H1 (cell line): ENCODE measurements around the gene AEBP1. TPM values are rescaled to one million over a fixed set of nuclear protein-coding genes. Genes with fewer than 3 reads are reported as not detected.

ENCODE experiments used
- CTCF ChIA-PET: fragments of 300-600 bp; sonication (Branson Sonifier 250); formaldehyde crosslinking; loops from one replicate; lab custom pipeline; 2021; ENCODE audit not compliant: partially characterized antibody; lab: Charles Lee
- POLR2A ChIA-PET: fragments of 300-600 bp; sonication (Branson Sonifier 250); formaldehyde crosslinking; loops from one replicate; lab custom pipeline; 2021; ENCODE audit warnings: inconsistent platforms; ENCODE audit not compliant: partially characterized antibody; lab: Charles Lee
- DNase-seq, 2 experiments: peaks; one replicate each; pipeline versions ENCODE4 v3.0.0 to v3.0.0-alpha.2; 2010 to 2022; ENCODE audit warnings: low spot score in 2 of 2, low read depth in 1 of 2, mixed read lengths in 1 of 2
- FAIRE-seq: peaks from 2 replicates; lab custom pipeline; 2011; peaks lifted over from hg19 to GRCh38; lab: Jason Lieb, UNC
- H2AFZ ChIP-seq: 2 replicates; pipeline ENCODE4 v1.8.1; 2012; ENCODE audit warnings: low read length, inconsistent platforms
- H2AK5ac ChIP-seq: 2 replicates; pipeline ENCODE4 v1.6.1; 2013; ENCODE audit warnings: low read depth, low read length
- H2BK120ac ChIP-seq: replicated peaks from 2 replicates; pipeline ENCODE3; 2013; ENCODE audit warnings: low read depth, low read length, inconsistent platforms
- H2BK12ac ChIP-seq: 2 replicates; pipeline ENCODE4 v1.6.1; 2013; ENCODE audit warnings: low read depth, low read length
- H2BK15ac ChIP-seq: 2 replicates; pipeline ENCODE4 v1.6.1; 2013; ENCODE audit warnings: low read length
- H2BK20ac ChIP-seq: 2 replicates; pipeline ENCODE4 v1.6.1; 2013; ENCODE audit warnings: low read length
- H2BK5ac ChIP-seq: 2 replicates; pipeline ENCODE4 v1.6.1; 2013; ENCODE audit warnings: low read depth, low read length
- H3K14ac ChIP-seq: 2 replicates; pipeline ENCODE4 v1.6.1; 2013; ENCODE audit warnings: inconsistent platforms; ENCODE audit not compliant: insufficient read length
- H3K18ac ChIP-seq: 2 replicates; pipeline ENCODE4 v1.6.1; 2013; ENCODE audit warnings: low read length; ENCODE audit errors: extremely low read depth
- H3K23ac ChIP-seq: 2 replicates; pipeline ENCODE4 v1.6.1; 2013; ENCODE audit warnings: inconsistent platforms; ENCODE audit not compliant: insufficient read length
- H3K23me2 ChIP-seq: 2 replicates; pipeline ENCODE4 v1.6.1; 2013; ENCODE audit warnings: low read depth, low read length
- H3K27ac ChIP-seq: 2 replicates; pipeline ENCODE4 v1.6.1; 2011; ENCODE audit warnings: low read depth, low read length, inconsistent platforms
- H3K27me3 ChIP-seq, 4 experiments: replicated peaks in 1 of 4; 1 replicate in 1 of 4; 2 replicates in 3 of 4; pipeline versions ENCODE4 v1.6.1 to v1.8.1; 2011 to 2013; ENCODE audit warnings: low read length in 3 of 4, mild to moderate bottlenecking in 3 of 4, inconsistent platforms in 2 of 4, mixed read lengths in 2 of 4, moderate library complexity in 1 of 4; ENCODE audit not compliant: control insufficient read depth in 3 of 4, insufficient read depth in 3 of 4; ENCODE audit errors: extremely low read depth in 1 of 4
- H3K36me3 ChIP-seq, 4 experiments: 2 replicates each; pipeline versions ENCODE4 v1.6.1 to v1.8.1; 2011 to 2013; ENCODE audit warnings: mild to moderate bottlenecking in 4 of 4, low read length in 3 of 4, moderate library complexity in 2 of 4, control low read depth in 1 of 4, inconsistent platforms in 1 of 4; ENCODE audit not compliant: insufficient read depth in 4 of 4, control insufficient read depth in 2 of 4
- H3K4ac ChIP-seq: replicated peaks from 2 replicates; pipeline ENCODE3; 2013; ENCODE audit warnings: low read length, low read depth, mixed read lengths, inconsistent platforms; ENCODE audit not compliant: insufficient read length
- H3K4me1 ChIP-seq, 4 experiments: replicated peaks in 1 of 4; 1 replicate in 1 of 4; 2 replicates in 3 of 4; pipeline versions ENCODE4 v1.6.1 to v1.8.1; 2011 to 2013; ENCODE audit warnings: low read length in 3 of 4, inconsistent platforms in 2 of 4, mixed read lengths in 1 of 4; ENCODE audit not compliant: insufficient read depth in 4 of 4, control insufficient read depth in 3 of 4
- H3K4me2 ChIP-seq, 2 experiments: 2 replicates each; pipeline versions ENCODE4 v1.6.1 to v1.8.1; 2011 to 2013; ENCODE audit warnings: low read depth in 2 of 2, low read length in 2 of 2, control low read depth in 1 of 2, inconsistent platforms in 1 of 2, mild to moderate bottlenecking in 1 of 2; ENCODE audit not compliant: insufficient read depth in 1 of 2
- H3K4me3 ChIP-seq, 4 experiments: fragments of 200-600, 300-600 bp in 1 of 4; sonication (generic), shearing (Covaris generic), sonication (Bioruptor Twin) in 1 of 4; 2 replicates each; pipeline versions ENCODE4 v1.5.1 to v1.8.1; 2011 to 2016; ENCODE audit warnings: low read length in 4 of 4, low read depth in 3 of 4, control low read depth in 2 of 4, inconsistent platforms in 2 of 4, mild to moderate bottlenecking in 2 of 4, mixed read lengths in 1 of 4, moderate library complexity in 1 of 4; ENCODE audit not compliant: insufficient read depth in 2 of 4; ENCODE audit errors: extremely low read depth in 1 of 4
- H3K56ac ChIP-seq: replicated peaks from 2 replicates; pipeline ENCODE3; 2013; ENCODE audit warnings: low read depth, mild to moderate bottlenecking, mixed read lengths, low read length, inconsistent platforms; ENCODE audit not compliant: insufficient read length
- H3K79me1 ChIP-seq: 2 replicates; pipeline ENCODE4 v1.6.1; 2013; ENCODE audit warnings: low read depth, low read length, control low read depth
- H3K79me2 ChIP-seq, 2 experiments: 2 replicates each; pipeline versions ENCODE4 v1.6.1 to v1.8.1; 2012 to 2013; ENCODE audit warnings: low read length in 2 of 2, mild to moderate bottlenecking in 2 of 2, inconsistent platforms in 1 of 2; ENCODE audit not compliant: insufficient read depth in 2 of 2, control insufficient read depth in 1 of 2
- H3K9ac ChIP-seq, 4 experiments: replicated peaks in 1 of 4; 1 replicate in 1 of 4; 2 replicates in 3 of 4; pipeline versions ENCODE4 v1.6.1 to v1.8.1; 2011 to 2013; ENCODE audit warnings: low read depth in 3 of 4, low read length in 3 of 4, control low read depth in 2 of 4, mild to moderate bottlenecking in 2 of 4, moderate library complexity in 2 of 4, inconsistent platforms in 1 of 4; ENCODE audit errors: extremely low read depth in 1 of 4
- H3K9me3 ChIP-seq, 2 experiments: 2 replicates each; pipeline versions ENCODE4 v1.6.1 to v1.8.1; 2012 to 2013; ENCODE audit warnings: mild to moderate bottlenecking in 2 of 2, moderate library complexity in 2 of 2, control low read depth in 1 of 2, inconsistent platforms in 1 of 2, low read depth in 1 of 2, low read length in 1 of 2, mixed read lengths in 1 of 2; ENCODE audit not compliant: insufficient read depth in 2 of 2
- H4K20me1 ChIP-seq, 2 experiments: replicated peaks in 1 of 2; 2 replicates each; pipeline versions ENCODE3 to v1.8.1; 2011 to 2013; ENCODE audit warnings: inconsistent platforms in 2 of 2, low read length in 2 of 2, mild to moderate bottlenecking in 1 of 2; ENCODE audit not compliant: insufficient read depth in 2 of 2, control insufficient read depth in 1 of 2
- H4K5ac ChIP-seq: 2 replicates; pipeline ENCODE4 v1.6.1; 2013; ENCODE audit warnings: low read length, low read depth, mixed read lengths, inconsistent platforms; ENCODE audit not compliant: insufficient read length
- H4K8ac ChIP-seq: 2 replicates; pipeline ENCODE4 v1.8.0; 2013; ENCODE audit warnings: mild to moderate bottlenecking, moderate library complexity, low read length, inconsistent platforms; ENCODE audit not compliant: insufficient read depth; ENCODE audit errors: extremely low read depth
- H4K91ac ChIP-seq: replicated peaks from 2 replicates; pipeline ENCODE3; 2013; ENCODE audit warnings: low read length, mixed read lengths, inconsistent platforms; ENCODE audit not compliant: insufficient read length
- SIRT6 ChIP-seq: IDR thresholded peaks from one replicate; pipeline ENCODE4 v1.7.1; 2012; ENCODE audit warnings: low read length, inconsistent platforms
- WGBS, 2 experiments: shearing (Covaris generic) in 1 of 2; methylation state at CpG; one replicate each; pipeline versions ENCODE4 v1.1.6 to v1.1.7; 2013 to 2015; ENCODE audit warnings: low lambda C conversion rate in 2 of 2, mixed read lengths in 2 of 2, inconsistent platforms in 1 of 2, low coverage in 1 of 2, missing lambda C conversion rate in 1 of 2; ENCODE audit not compliant: insufficient replicate concordance in 2 of 2, insufficient coverage in 1 of 2, insufficient read length in 1 of 2; ENCODE audit errors: extremely low coverage in 1 of 2, missing lambda C conversion rate in 1 of 2; 5-methylcytosine and 5-hydroxymethylcytosine counted together
- polyA plus RNA-seq, 7 experiments: library from polyadenylated mRNA; depleted of rRNA in 3 of 7; stranded (reverse) in 5 of 7; unstranded in 2 of 7; fragments of >200 nt in 5 of 7; fragments of 200-250 nt in 2 of 7; gene quantifications; 1 replicate in 5 of 7; 2 replicates in 1 of 7; 4 replicates in 1 of 7; pipeline versions ENCODE4 v1.2.1 to v1.2.3, GENCODE V29; 2011 to 2013; ENCODE audit warnings: missing spikeins in 2 of 7, mixed read lengths in 2 of 7
- total RNA-seq: library from RNA; stranded (reverse); fragmentation: NEBNext Ultra II Directional; extraction: Animal tissue kit (Norgen Biotek cat#: 25700); gene quantifications from 2 replicates; pipeline ENCODE4 v1.2.1, GENCODE V29; 2021
- TF ChIP-seq, protein P1 (sequence below), 3 experiments: IDR thresholded peaks; 1 replicate in 2 of 3; 2 replicates in 1 of 3; pipeline versions ENCODE4 v1.5.1 to v1.6.1; 2011; ENCODE audit warnings: low read length in 3 of 3, mild to moderate bottlenecking in 3 of 3, inconsistent platforms in 2 of 3, low read depth in 1 of 3, moderate library complexity in 1 of 3; ENCODE audit not compliant: insufficient read depth in 1 of 3; ENCODE audit errors: control extremely low read depth in 1 of 3

AEBP1 gene
- total and polyA plus RNA-seq, 2 of the 8 experiments (the other 6 are each of a cell fraction or from before 2014, with no cell fraction given) = 10.4 to 41.2 TPM

DNA sequence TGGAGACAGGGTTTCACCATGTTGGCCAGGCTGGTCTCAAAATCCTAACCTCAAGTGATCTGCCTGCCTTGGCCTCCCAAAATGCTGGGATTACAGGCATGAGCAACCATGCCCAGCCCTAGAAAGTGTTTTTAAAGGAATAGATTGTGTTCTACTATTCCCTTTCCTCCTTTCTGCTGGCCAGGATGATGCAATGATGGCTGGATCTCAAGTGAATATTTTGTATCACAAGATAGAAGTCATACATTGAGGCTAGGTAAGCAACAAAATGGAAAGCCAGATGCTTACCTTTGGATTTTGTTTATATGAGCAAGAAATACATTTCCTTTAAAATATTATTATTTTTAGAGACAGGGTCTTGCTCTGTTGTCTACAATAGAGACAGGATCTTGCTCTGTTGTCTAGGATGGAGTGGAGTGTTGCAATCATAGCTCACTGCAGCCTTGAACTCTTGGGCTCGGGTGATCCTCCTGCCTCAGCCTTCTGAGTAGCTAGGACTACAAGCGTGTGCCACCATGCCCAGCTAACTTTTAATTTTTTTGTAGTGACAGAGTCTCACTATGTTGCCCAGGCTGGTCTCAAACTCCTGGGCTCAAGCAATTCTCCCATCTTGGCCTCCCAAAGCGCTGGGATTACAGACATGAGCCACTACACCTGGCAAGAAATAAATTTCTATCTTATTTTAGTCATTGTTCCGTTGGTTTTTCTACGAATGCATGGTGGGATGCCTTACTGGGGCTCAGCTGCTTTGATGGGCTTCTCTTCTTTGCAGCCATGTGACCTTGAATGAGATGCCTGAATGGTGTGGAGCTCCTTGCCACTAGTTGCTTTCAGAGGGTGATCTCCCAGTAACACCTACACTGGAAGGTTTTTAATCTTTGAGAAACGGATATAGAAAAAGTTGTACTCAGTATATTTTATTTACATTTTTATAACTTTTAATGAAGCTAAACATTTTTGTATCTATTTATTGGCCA, 5.8 kb upstream of the AEBP1 start:
- Histone ChIP-seq H4K91ac (no peak overlapping the region), H3K79me1 (no peaks in the 10 kb centered on the region), H3K4me2 (no peak overlapping the region), H3K79me2 (no peaks in the 10 kb centered on the region), H4K8ac (no peak overlapping the region), H4K20me1 (no peaks in the 10 kb centered on the region), H3K27ac (no peak overlapping the region), H3K9me3 (no peaks in the 10 kb centered on the region), H3K4ac (no peak overlapping the region), H2BK5ac (no peak overlapping the region), H3K14ac (no peak overlapping the region), H3K36me3 (no peaks in the 10 kb centered on the region), H3K4me3 (no peak overlapping the region), H2AK5ac (no peak overlapping the region), H3K4me1 (peaks cover 0 to under 1% (median 0%) of the 10 kb centered on the region in 4 experiments; a peak in 1 of 7 replicates), H2AFZ (no peak overlapping the region), H2BK12ac (no peak overlapping the region), H2BK120ac (no peak overlapping the region), H3K18ac (no peak overlapping the region), H3K9ac (no peak overlapping the region), H2BK15ac (no peak overlapping the region), H3K23ac (no peak overlapping the region), H3K56ac (no peak overlapping the region), H3K23me2 (no peaks in the 10 kb centered on the region), H3K27me3 (peaks cover 0 to 13% (median 3%) of the 10 kb centered on the region in 4 experiments; a peak in 6 of 7 replicates), H2BK20ac (no peak overlapping the region), H4K5ac (no peak overlapping the region)
- TF ChIP-seq, protein P1, sequence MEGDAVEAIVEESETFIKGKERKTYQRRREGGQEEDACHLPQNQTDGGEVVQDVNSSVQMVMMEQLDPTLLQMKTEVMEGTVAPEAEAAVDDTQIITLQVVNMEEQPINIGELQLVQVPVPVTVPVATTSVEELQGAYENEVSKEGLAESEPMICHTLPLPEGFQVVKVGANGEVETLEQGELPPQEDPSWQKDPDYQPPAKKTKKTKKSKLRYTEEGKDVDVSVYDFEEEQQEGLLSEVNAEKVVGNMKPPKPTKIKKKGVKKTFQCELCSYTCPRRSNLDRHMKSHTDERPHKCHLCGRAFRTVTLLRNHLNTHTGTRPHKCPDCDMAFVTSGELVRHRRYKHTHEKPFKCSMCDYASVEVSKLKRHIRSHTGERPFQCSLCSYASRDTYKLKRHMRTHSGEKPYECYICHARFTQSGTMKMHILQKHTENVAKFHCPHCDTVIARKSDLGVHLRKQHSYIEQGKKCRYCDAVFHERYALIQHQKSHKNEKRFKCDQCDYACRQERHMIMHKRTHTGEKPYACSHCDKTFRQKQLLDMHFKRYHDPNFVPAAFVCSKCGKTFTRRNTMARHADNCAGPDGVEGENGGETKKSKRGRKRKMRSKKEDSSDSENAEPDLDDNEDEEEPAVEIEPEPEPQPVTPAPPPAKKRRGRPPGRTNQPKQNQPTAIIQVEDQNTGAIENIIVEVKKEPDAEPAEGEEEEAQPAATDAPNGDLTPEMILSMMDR (IDR thresholded peaks at IDR 0.05; ENCODE audit: control extremely low read depth in 1 of 3, insufficient read depth in 1 of 3, low read depth in 1 of 3, low read length in 3 of 3) = no peak
- no peak for TF ChIP-seq SIRT6
- WGBS, 2 experiments = 82% methylated on average over 6 of the region's 6 CpGs; no CpG with 5 or more reads in 1 of the 2 experiments
- FAIRE-seq = no peak
- ChIA-PET CTCF (interaction anchor here (0.7 to 3.7 kb wide), 7 partner anchors 10 to 138 kb away, joined by 3 to 17 read pairs (median 3); no protein-coding TSS in a partner anchor), POLR2A (interaction anchor here (0.7 to 1.8 kb wide), 4 partner anchors 13 to 34 kb away, joined by 3 to 6 read pairs (median 4); no protein-coding TSS in a partner anchor)
- no peak for DNase-seq
